ENCODE data around the gene KATNAL2. TPM values are rescaled to one million over a fixed set of nuclear protein-coding genes. Genes with fewer than 3 reads are reported as not detected.
"Not testable (repeated sequence)": the region's sequence is repeated elsewhere in the genome, so short reads cannot be mapped to it uniquely, and the experiment has no call there.

Gene KATNAL2
- polyA plus RNA-seq, 3 donors = 0.35 to 0.36 TPM; not detected in 1

- no peak for DNase-seq
Observed at GRCh38 chr18:47032945-47033344, 115.5 kb downstream of the KATNAL2 start.

DNA sequence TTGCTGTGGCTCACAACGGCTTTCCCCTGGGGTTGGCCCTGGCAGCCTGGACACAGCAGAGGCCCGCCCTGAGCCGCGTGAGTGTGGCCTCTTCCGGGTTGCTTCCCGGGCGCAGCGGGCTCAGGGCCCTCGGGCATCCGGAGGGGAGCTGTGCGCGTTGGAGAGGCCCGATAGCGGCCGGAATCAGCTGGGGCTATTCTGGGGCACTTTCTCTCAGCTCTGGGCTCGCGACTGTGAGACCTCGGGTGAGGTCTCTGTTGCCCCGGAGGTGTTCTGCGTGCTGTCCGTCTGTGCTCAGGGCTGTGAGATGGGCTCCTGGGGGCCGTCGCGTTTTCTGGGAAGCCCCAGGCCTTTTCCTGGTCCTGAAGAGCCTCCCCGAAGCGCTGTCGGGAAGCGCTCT lies 117.2 kb downstream of the KATNAL2 start:
- H3K27me3 ChIP-seq (ENCODE audit: control insufficient read depth in 2 of 2, insufficient read depth in 2 of 2, low read length in 2 of 2); intact Hi-C loops (cut with micrococcal nuclease); DNase-seq; H3K4me3 Mint-ChIP-seq; H3K27ac ChIP-seq (ENCODE audit: low read depth in 1 of 2, low read length in 2 of 2); H4K20me1 ChIP-seq (ENCODE audit: insufficient read depth, low read length); H2AFZ ChIP-seq (ENCODE audit: insufficient read depth, low read depth, low read length, poor library complexity, severe bottlenecking); H3K79me2 ChIP-seq (ENCODE audit: insufficient read depth, low read length); H3K4me1 Mint-ChIP-seq; H3K4me2 ChIP-seq (replicated peaks; ENCODE audit: extremely low read depth, low read length, poor library complexity, severe bottlenecking); H3K27ac Mint-ChIP-seq; H3K36me3 Mint-ChIP-seq; H3K4me3 ChIP-seq (replicated peaks in 1 of 3; ENCODE audit: low read depth in 2 of 3, low read length in 3 of 3); H3K36me3 ChIP-seq (replicated peaks in 1 of 2; ENCODE audit: control insufficient read depth in 1 of 2, insufficient read depth in 2 of 2, low read length in 2 of 2); H3K9ac ChIP-seq (ENCODE audit: insufficient read depth, low read length, poor library complexity, severe bottlenecking); H3K4me1 ChIP-seq (ENCODE audit: control insufficient read depth in 1 of 2, insufficient read depth in 2 of 2, low read length in 2 of 2); H3K27me3 Mint-ChIP-seq (ENCODE audit: low read depth in 3 of 3): not testable (repeated sequence)
- 98% methylated on average over 18 of the region's 28 CpGs for WGBS (ENCODE audit: insufficient coverage)
- peaks cover 44 to 46% of the 10 kb centered on the region in 2 donors for H3K9me3 ChIP-seq (replicated peaks in 1 of 2; ENCODE audit: control insufficient read depth in 1 of 2, insufficient read depth in 1 of 2, low read length in 2 of 2)
- H3K9me3 Mint-ChIP-seq = peaks cover 29 to 45% (median 39%) of the 10 kb centered on the region in 7 donors

More at GRCh38 chr18:47032945-47033344, 115.5 kb downstream of the KATNAL2 start:
- WGBS (ENCODE audit: insufficient coverage) = 95% methylated on average over 12 of the region's 19 CpGs
- Histone ChIP-seq H3K4me3 (replicated peaks in 1 of 3; ENCODE audit: low read depth in 2 of 3, low read length in 3 of 3) (no peak overlapping the region), H3K27me3 (ENCODE audit: control insufficient read depth in 2 of 2, insufficient read depth in 2 of 2, low read length in 2 of 2) (no peaks in the 10 kb centered on the region), H3K9ac (ENCODE audit: insufficient read depth, low read length, poor library complexity, severe bottlenecking) (no peak overlapping the region), H3K27ac (ENCODE audit: low read depth in 1 of 2, low read length in 2 of 2) (no peak overlapping the region), H3K4me1 (ENCODE audit: control insufficient read depth in 1 of 2, insufficient read depth in 2 of 2, low read length in 2 of 2) (no peaks in the 10 kb centered on the region), H3K9me3 (replicated peaks in 1 of 2; ENCODE audit: control insufficient read depth in 1 of 2, insufficient read depth in 1 of 2, low read length in 2 of 2) (peaks cover 44 to 50% of the 10 kb centered on the region in 2 donors), H2AFZ (ENCODE audit: insufficient read depth, low read depth, low read length, poor library complexity, severe bottlenecking) (no peak overlapping the region), H4K20me1 (ENCODE audit: insufficient read depth, low read length) (no peaks in the 10 kb centered on the region), H3K4me2 (replicated peaks; ENCODE audit: extremely low read depth, low read length, poor library complexity, severe bottlenecking) (no peak overlapping the region), H3K79me2 (ENCODE audit: insufficient read depth, low read length) (no peaks in the 10 kb centered on the region), H3K36me3 (replicated peaks in 1 of 2; ENCODE audit: control insufficient read depth in 1 of 2, insufficient read depth in 2 of 2, low read length in 2 of 2) (no peaks in the 10 kb centered on the region)
- no peaks in the 10 kb centered on the region for H3K36me3 Mint-ChIP-seq
- peaks cover 0 to 3% (median 3%) of the 10 kb centered on the region in 3 donors for H3K27me3 Mint-ChIP-seq (ENCODE audit: low read depth in 3 of 3)
- TF ChIP-seq, protein P1, sequence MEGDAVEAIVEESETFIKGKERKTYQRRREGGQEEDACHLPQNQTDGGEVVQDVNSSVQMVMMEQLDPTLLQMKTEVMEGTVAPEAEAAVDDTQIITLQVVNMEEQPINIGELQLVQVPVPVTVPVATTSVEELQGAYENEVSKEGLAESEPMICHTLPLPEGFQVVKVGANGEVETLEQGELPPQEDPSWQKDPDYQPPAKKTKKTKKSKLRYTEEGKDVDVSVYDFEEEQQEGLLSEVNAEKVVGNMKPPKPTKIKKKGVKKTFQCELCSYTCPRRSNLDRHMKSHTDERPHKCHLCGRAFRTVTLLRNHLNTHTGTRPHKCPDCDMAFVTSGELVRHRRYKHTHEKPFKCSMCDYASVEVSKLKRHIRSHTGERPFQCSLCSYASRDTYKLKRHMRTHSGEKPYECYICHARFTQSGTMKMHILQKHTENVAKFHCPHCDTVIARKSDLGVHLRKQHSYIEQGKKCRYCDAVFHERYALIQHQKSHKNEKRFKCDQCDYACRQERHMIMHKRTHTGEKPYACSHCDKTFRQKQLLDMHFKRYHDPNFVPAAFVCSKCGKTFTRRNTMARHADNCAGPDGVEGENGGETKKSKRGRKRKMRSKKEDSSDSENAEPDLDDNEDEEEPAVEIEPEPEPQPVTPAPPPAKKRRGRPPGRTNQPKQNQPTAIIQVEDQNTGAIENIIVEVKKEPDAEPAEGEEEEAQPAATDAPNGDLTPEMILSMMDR (IDR thresholded peaks at IDR 0.05) = no peak
- H3K27ac Mint-ChIP-seq = no peak overlapping the region
- intact Hi-C loops (cut with micrococcal nuclease) = no loop called here
- H3K4me3 Mint-ChIP-seq = no peak overlapping the region
- no peaks in the 10 kb centered on the region for H3K4me1 Mint-ChIP-seq
- H3K9me3 Mint-ChIP-seq = peaks cover 29 to 45% (median 39%) of the 10 kb centered on the region in 7 donors
